ENCODE results near the gene PELI2.

PELI2 gene

DNA sequence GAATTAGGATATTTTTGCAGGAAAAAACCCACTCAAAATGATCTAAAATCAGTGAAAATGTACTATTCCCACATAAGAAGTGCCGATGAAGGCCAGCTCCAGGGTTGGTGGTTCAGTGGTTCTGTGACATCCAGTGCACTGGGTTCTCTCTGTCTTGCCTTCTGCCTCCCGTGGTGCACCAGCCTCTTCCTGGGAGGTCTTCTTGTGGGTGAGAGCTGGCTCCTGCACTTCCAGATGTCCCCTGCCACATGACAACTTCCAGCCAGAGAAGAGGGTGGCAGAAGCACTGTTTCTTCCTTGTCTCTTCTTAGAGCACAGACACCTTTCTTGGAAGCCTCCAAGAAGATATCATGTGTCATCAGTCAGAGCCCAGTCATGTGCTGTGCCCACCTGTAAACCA is 170.9 kb downstream of the PELI2 start:
- DNase-seq (ENCODE audit: low read depth in 1 of 2, low spot score in 1 of 2) = no peak

DNA sequence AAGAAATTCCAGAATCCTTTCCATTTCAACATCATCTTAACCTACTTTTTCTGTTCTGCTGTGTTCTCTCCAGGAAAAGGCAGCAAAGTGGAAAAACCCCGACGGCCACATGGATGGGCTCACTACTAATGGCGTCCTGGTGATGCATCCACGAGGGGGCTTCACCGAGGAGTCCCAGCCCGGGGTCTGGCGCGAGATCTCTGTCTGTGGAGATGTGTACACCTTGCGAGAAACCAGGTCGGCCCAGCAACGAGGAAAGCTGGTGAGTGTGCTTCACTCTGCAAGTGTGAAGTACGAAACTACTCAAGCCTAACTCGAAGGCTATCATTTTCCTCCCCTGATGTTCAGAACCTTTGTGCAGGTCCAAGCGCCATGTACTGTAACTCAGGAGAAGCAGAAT is 172.0 kb downstream of the PELI2 start:
- DNase-seq (ENCODE audit: low read depth in 1 of 2, low spot score in 1 of 2) = no peak

DNA sequence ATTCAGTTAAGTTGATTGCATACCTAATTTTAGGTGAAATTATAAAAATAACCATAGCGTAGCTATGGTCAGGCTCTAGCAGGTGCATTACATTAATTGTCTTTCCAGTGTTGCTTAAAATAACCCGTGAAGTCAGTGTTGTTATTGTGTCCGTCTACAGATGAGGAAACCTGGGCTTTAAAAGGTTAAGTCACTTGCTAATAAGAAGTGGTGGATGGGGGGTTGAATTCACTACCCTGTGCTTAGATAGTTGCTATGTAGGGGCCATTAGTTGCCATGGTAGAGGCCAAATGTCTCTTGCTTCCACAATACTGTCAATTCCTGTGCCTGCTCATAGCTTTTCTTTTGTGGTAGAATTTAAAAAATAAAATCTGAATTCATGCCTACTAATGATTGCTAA is 174.8 kb downstream of the PELI2 start:
- no peak for DNase-seq (ENCODE audit: low read depth in 1 of 2, low spot score in 1 of 2)

DNA sequence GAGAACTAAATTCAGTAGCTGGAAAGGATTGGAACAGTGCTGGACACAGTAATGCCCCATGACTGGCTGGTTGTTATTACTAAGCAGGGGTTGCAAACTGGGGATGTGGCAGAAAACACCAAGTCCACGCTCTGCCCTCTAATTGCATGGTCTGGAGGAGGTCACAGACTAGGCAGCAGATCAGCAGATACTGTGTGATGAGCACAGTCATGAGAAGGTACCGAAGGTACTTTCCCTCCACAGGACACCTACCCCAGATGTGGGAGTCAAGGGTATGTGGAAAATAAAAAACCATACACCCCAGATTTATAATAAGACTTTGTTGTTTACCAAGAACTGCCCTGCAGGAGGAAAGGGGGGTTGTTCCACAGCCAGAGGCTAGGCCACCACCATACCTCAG is 175.3 kb downstream of the PELI2 start:
- DNase-seq (ENCODE audit: low read depth in 1 of 2, low spot score in 1 of 2) = no peak

DNA sequence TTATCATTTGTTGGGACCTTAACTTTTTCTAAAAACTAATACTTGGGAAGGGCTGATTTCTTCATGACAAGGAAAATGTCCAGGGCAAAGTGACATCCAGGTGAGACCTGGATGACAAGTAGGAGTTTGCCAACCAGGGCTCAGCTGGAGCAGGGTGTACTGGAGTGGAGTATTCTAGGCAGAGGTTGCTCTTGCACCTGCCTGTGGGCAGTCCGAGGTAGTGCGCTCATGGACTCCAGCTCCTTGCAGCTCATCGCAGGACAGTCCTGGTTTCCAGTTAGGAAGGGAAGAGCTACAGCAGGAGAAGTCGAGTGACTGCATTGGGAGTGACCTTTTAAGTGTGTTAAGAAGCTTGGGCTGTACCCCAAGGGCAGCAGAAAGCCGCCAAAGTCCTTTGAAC is 175.9 kb downstream of the PELI2 start:
- no peak for DNase-seq (ENCODE audit: low read depth in 1 of 2, low spot score in 1 of 2)

DNA sequence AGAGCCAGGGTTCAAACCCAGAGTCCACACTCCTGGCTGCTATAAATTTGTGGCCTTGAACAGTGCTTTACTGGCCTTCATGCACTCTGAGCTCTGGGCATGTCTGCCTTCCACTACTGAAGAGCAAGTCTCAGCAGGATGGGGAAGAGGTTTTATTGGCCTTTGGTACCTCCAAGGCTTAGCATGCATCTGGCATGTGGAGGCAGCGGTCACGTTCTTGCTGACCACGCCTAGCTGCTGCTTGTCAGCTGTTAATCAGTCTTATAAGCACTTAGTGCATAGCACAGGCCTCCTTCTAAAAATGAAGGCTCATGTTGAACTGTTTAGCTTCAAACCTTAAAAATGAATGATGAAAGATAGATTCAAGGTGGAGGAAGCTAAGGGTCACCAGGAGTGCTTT is 177.5 kb downstream of the PELI2 start:
- DNase-seq (ENCODE audit: low read depth in 1 of 2, low spot score in 1 of 2) = no peak

DNA sequence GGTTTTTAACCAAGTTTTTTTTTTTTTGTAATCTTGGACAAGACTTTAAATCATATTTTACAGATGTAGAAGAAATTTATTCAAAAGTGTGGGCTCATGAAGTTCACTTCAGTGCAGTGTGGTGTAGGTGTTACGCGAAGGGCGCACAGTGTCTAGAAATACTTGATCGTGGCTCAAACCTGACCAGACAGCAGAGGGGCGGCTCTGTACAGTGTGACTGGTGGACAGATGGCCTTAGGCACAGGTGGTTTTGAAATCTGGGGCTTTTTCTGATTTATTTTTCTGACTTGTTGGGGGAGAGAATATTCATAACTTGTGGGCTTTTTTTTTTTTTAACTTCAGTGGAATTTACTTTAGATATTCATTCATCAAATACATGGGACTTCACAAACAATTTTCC is 179.2 kb downstream of the PELI2 start:
- DNase-seq (ENCODE audit: low read depth in 1 of 2, low spot score in 1 of 2) = no peak

DNA sequence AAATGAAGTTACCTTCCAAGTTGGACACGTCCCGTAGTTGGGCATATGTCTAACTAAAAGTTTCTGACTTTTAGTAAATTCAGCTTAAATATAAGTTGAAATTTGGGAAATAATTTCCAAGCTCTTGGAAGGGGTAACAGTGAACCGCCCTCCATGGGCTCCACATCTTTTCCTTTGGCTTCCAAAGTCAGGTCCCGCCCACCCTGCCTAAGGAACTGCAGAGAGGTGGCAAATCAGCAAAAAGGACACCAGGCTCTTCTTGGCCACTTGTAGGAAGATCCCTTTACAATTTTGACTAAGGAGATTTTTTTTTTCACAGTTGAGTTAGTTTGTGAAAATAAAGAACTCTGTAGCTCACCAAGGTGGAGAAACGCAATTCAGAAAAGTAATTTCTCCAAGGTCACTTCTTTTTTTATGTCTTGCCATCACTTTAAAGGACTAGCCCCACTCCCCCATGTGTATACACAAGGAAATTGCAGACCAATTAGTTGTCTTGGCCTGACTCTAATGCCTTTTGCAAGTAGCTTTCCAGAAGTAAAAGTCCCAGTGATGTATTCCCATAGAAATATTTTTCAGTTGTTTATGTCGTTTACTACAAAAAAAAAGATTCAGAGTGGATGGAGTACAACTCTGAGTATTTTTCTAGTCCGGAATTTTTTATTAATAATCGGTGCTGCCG is 181.2 kb downstream of the PELI2 start:
- DNase-seq (ENCODE audit: low read depth in 1 of 2, low spot score in 1 of 2) = no peak

DNA sequence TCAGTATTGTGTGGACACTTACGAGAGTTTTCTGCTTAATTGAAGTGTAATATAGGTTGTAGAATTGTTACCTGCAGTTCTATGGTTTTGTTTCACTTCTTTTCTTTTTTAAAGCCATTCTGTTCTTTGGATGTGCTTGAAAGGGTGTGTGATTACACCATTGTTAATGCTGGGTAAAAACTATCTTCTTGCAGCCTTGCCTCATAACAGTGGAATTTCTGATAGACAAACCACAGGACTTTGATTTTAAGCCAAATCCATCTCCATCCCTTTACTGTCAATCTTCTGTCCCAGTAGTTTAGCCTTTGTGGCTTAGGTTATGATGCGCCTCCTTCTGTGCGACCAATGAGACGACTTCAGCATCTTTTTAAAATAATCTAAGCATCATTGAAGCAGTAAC is 182.3 kb downstream of the PELI2 start:
- no peak for DNase-seq (ENCODE audit: low read depth in 1 of 2, low spot score in 1 of 2)

DNA sequence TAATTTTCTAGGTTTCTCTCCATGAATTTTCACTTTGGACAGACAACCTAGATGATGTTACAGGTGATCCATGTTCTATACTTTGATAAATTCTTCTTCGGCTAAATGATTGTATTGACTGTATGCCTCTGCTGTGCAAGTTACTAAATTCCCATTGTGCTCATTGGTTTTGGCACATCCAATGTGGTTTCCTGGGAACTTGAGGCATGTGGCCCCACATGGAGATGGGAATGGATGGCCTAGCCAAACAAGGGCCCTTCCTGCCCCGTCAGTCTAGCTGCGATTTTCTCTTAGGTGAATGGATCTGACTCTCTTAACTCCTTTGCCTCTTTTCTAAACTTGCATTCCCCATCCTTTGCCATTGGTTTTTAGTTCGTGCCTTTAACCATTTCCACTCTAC is 186.2 kb downstream of the PELI2 start:
- DNase-seq (ENCODE audit: low read depth in 1 of 2, low spot score in 1 of 2) = no peak

DNA sequence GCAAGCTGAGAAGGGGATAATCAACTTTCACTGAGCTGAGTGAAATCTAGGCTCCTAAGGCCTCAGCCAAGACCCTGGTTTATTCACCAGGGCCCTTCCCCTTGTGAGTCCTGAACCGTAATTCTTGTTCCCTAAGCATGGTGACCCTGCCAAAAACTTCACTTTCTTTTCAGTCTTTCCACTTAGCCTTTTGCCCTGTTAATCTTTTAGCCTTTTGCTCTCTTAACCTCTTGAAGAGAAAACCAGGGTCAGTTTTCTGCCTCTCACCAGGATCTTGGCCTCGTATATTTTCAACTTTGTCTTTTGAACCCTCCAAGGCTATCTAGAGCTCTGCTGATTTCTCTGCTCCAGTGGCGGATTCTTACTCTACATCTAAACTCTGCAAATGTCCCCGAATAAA is 191.0 kb downstream of the PELI2 start:
- DNase-seq (ENCODE audit: low read depth in 1 of 2, low spot score in 1 of 2) = no peak

DNA sequence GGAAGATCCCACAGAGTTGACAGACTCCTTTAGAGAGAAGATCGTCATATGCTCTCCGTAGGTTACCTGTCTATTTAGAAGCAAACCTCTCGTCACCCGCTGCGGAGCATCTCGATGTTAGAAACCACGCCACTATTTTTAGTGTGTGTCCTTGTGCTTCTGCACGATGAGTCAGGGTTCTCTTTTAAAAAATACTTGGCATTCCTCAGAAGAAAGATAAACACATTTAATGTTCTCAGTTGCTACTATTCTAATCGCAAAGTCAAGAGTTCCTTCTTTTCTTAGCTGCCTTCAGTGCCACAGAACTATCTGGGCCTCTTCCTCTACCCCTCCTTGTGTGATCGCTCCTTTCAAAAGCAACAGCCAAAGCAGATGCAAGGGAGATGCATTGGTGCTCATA is 192.4 kb downstream of the PELI2 start:
- DNase-seq (ENCODE audit: low read depth in 1 of 2, low spot score in 1 of 2) = no peak

DNA sequence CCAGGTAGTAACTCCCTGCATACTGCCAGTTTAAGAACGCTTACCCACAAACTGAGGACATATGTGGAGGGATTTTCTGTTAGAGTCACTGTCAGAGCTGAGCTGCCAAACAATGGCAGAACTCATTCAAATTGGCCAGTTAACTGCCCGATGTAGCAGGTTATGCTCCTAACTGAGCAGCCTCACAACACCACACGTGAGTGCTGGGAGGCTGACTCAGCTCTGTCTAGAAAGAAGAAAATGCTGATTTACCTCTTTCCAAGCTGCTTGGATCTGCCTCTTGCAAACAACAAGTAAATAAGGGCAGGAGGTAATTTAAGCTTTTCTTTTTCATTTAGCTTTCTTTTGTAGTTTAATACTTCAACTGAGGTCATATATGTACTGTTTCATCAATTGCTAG is 195.6 kb downstream of the PELI2 start:
- no peak for DNase-seq (ENCODE audit: low read depth in 1 of 2, low spot score in 1 of 2)

DNA sequence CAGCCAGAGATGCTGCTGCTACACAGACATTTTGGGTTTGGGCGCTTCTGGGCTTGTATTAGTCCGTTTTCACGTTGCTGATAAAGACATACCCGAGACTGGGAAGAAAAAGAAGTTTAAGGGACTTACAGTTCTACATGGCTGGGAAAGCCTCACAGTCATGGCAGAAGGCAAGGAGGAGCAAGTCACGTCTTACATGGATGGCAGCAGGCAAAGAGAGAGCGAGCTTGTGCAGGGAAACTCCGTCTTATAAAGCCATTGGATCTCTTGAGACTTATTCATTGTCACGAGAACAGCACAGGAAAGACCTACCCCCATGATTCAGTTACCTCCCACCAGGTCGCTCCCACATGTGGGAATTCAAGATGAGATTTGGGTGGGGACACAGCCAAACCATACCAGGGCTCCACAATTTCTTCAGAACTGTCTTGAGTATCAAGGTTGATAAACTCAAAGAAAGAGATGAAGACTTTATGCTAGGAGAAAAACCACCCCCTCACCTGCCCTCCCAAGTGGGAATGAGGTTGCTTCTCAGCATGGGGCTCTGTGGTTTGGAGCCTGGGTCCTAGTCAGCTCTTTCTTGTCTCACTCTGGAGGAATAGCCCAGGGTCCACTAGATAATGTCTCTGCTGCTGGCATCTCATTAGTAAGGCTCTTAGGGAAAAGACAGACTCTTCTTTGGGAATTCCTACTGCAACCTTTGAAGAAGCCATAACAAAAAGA is 200.3 kb downstream of the PELI2 start:
- no peak for DNase-seq (ENCODE audit: low read depth in 1 of 2, low spot score in 1 of 2)

DNA sequence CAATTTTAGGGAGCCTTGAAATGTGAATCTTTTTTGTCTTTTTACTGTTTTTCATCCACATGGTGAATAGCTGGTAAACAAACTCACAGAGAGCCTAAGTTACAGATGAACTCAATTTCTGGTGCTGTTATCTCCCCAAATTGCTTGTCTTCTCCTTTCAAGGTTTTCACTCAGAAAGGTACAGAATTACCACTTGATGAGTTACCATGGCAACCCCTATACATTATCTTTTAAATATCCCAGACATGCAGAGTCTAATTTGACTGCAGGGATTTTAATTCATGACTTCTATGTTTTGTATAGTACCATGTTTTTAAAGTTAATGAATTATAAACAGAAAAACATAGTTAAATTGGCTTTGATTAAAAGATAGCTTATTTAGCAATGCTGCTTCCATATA is 203.7 kb downstream of the PELI2 start:
- DNase-seq (ENCODE audit: low read depth in 1 of 2, low spot score in 1 of 2) = no peak

DNA sequence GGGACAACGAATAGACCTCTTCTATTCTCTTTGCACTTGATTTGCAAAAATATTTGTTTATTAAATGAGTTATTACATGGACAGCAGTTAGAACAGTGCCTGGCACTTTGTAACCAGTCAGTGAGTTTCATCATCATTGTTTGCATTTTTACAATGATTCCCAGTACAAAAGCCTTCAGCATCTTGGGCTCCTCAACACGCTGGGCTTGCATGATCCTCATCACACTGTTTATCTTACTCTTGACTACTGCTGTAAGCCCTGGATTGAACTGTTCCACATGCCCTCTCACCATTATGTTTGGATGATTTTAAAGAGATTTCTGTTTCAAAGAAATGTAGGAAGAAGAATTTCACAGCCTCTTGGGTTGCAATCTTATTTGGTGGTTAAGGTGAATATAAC is 204.3 kb downstream of the PELI2 start:
- DNase-seq (ENCODE audit: low read depth in 1 of 2, low spot score in 1 of 2) = no peak

DNA sequence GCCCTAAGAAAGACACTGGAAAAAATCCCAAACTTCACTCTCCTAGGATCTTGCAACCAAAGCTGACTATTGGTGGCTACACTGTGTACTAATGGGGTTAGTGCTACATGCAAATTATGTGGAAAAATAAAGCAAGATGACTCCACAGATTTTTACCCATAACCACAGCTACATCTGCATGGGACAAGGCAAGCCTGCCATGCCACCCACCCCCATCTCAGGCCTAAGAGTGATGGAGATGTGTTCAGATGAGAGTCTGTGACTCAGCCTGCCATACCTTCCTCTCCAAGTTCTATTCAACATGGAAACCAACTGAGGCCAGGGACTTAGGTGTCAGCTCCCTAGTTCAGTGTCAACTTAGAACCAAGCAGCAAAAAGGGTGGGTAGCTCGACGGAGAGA is 206.2 kb downstream of the PELI2 start:
- no peak for DNase-seq (ENCODE audit: low read depth in 1 of 2, low spot score in 1 of 2)

DNA sequence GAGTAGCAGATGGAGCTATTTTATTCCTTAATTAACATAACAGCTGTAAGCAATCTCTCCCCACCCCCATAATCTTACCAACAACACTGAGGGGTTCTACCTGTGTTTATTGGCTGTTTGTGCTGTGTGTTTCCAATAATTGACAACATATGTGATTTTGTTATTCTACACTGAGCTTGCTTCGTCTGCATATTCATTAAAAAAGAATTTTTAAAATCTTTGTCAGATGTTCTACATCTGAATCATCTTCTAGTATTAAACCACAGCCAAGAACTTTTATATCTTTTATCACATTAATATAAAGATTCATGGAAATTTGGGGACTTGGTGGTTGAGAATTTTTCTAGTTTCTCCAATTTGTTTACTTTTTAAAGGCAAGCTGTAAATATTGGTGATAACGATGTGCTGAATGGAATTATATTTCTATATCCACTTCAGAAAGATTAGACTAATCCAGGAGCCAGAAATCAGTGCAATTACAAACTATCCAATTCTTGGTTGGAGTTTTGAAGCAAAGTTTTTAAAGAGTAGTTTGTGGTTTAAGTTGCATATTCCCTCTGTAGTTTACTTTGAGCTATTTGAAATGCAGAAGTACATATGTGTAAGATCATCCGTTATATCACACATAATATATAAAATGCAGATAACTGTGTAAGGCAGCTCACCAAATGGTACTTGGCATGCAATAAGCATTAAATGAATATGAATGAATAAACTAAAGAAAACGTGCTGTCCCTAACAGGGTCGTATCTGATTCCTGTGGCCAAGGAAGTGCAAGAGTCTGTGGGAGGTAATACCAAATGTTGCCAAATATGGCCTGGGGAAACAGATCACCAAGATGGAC is 206.9 kb downstream of the PELI2 start:
- no peak for DNase-seq (ENCODE audit: low read depth in 1 of 2, low spot score in 1 of 2)

DNA sequence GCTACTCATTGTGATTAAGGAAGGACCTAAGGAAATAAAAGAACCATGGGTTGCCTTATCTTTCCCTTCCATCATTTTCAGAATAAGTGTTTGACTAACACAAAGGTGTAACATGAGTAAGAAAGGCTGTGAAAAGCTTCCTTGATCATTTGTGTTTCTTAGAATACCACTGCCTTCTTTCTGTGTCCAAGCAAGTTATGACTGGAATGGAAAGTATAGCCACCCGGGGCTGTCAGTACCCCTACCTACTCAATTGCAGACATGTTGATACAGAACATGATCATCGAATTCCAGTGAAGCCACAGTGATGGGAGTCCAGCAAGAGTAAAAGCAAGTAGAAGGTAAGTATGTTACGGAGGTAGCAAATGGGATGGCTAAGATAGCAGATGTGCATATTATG is 209.8 kb downstream of the PELI2 start:
- DNase-seq (ENCODE audit: low read depth in 1 of 2, low spot score in 1 of 2) = no peak

DNA sequence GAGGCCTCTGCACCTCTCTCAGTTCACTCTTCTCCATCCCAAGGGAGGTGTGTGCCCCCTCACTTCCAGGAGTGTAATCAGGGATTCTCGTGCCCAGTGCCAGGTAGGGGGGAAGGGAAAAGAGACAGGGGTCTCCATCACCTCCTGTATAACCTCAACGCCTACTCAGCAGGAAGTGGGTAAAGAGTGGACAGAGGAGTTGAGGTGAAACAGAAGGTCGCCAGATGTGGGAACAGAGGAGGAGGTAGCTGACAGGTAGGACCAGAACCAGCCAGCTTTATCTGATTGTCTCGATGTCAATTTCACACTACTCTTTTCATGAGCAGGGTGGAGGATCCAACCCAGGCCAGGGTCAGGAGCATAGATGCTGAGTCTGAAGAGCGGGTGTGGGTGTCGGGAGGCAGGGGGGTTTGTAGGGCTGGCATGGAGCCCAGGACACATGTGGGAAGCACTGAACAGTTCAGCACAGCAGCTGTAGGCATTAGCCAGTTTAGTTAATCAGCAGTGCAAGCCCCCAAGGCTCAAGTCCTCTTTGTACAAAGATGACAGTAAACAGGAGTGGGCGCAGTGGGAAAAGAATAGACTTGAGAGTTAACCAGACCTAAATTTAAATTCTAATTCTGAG is 213.5 kb downstream of the PELI2 start:
- DNase-seq (ENCODE audit: low read depth in 1 of 2, low spot score in 1 of 2) = no peak

DNA sequence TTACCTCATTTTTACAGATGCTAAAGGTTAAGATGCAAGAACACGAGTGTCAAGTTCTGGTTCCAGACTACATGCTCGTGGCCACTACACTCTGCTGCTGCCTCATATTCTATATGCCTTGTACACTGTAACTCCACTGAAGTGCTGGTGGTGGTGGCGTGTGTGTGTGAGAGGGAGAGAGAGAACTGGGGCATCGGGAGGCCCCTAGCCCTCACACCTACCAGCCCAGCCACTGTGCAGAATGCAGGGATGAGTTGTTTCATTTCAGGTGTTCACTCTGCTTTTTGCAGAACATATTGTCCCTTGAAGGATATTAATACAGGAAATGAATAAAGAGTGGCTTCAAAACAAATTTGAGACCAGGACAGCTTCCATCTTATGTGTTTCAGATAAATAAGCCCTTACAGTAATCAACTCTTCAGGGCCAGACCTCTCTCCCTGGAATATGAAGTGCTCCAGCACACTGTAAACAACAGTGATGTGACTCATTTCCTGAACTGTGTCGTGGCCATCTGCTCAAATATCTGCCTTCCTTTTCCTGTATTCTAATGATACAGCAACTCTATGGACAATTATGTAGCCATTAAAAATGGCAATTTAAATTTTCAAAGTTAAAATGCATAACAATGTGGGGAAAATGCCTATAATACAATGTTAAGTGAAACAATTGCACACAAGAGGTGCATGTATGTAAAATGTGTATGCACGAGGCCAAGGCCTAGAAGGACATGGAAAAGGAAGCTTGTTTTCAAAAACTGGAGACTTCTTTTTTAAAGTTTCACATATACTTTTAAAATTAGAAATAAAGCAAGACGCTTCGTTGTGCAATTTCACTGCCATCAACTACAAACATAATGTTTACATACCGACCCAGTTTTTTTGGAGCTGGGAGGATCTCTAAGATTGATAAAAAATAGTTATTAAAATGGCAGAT is 215.4 kb downstream of the PELI2 start:
- no peak for DNase-seq (ENCODE audit: low read depth in 1 of 2, low spot score in 1 of 2)
